ENCODE results near the gene SEC14L3.

- TF ChIP-seq CTCF (IDR thresholded peaks at IDR 0.05) (no peak), POLR2A (IDR thresholded peaks at IDR 0.05) (no peak)
Observed at GRCh38 chr22:30481711-30482110, 9.9 kb upstream of the SEC14L3 start.
